Muscle layer of duodenum (tissue), 2 donors: ENCODE data around the gene SLC10A3.
A peak's percentile ranks its signal among the peaks of the same experiment; 100 is the strongest.

Experiments
- H3K27ac ChIP-seq: one replicate; pipeline ENCODE4 v1.7.0; 2013; ENCODE audit warnings: mild to moderate bottlenecking, low read length
- H3K27me3 ChIP-seq: one replicate; pipeline ENCODE4 v1.7.0; 2013; ENCODE audit warnings: low read depth, mild to moderate bottlenecking, control low read depth, low read length
- H3K36me3 ChIP-seq, 2 donors: one replicate each; pipeline ENCODE4 v1.7.0; 2013; ENCODE audit warnings: low read length in 2 of 2, control low read depth in 1 of 2, mild to moderate bottlenecking in 1 of 2; ENCODE audit not compliant: insufficient read depth in 2 of 2, control insufficient read depth in 1 of 2
- H3K4me1 ChIP-seq, 2 donors: one replicate each; pipeline ENCODE4 v1.7.0; 2013; ENCODE audit warnings: low read length in 2 of 2, mild to moderate bottlenecking in 2 of 2, control low read depth in 1 of 2, moderate library complexity in 1 of 2; ENCODE audit not compliant: insufficient read depth in 2 of 2, control insufficient read depth in 1 of 2
- H3K4me3 ChIP-seq, 2 donors: one replicate each; pipeline ENCODE4 v1.7.0; 2013; ENCODE audit warnings: low read length in 2 of 2, low read depth in 1 of 2, mild to moderate bottlenecking in 1 of 2
- H3K9me3 ChIP-seq, 2 donors: one replicate each; pipeline ENCODE4 v1.7.0; 2013; ENCODE audit warnings: low read length in 2 of 2, control low read depth in 1 of 2, mild to moderate bottlenecking in 1 of 2; ENCODE audit not compliant: control insufficient read depth in 1 of 2
- donor health status: healthy.

SLC10A3 gene

GRCh38 chrX:154469114-154469513 lies 21.3 kb downstream of the SLC10A3 start:
- H3K27ac ChIP-seq: no peak overlapping the region
- no peaks in the 10 kb centered on the region for H3K9me3 ChIP-seq
- no peaks in the 10 kb centered on the region for H3K4me1 ChIP-seq
- no peak overlapping the region for H3K4me3 ChIP-seq
- peaks cover 0 to 61% of the 10 kb centered on the region in 2 donors for H3K36me3 ChIP-seq
- H3K27me3 ChIP-seq: no peaks in the 10 kb centered on the region

DNA sequence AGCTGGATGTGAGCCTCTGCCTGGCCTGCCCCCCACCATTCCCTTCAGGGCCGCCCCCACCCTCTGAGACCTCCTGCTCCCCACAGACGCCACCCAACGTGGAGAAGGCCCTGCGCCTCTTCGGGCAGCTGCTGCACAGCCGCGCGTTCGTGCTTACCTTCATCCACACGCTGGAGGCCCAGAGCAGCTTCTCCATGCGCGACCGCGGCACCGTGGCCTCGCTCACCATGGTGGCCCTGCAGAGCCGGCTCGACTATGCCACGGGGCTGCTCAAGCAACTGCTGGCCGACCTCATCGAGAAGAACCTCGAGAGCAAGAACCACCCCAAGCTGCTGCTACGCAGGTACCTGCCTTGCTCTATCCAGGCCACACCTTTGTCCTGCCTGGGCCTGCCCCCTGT lies 22.2 kb downstream of the SLC10A3 start:
- H3K4me3 ChIP-seq: no peak overlapping the region
- H3K4me1 ChIP-seq: no peaks in the 10 kb centered on the region
- H3K27ac ChIP-seq: no peak overlapping the region
- no peaks in the 10 kb centered on the region for H3K9me3 ChIP-seq
- H3K36me3 ChIP-seq: peaks cover 0 to 59% of the 10 kb centered on the region in 2 donors
- no peaks in the 10 kb centered on the region for H3K27me3 ChIP-seq

DNA sequence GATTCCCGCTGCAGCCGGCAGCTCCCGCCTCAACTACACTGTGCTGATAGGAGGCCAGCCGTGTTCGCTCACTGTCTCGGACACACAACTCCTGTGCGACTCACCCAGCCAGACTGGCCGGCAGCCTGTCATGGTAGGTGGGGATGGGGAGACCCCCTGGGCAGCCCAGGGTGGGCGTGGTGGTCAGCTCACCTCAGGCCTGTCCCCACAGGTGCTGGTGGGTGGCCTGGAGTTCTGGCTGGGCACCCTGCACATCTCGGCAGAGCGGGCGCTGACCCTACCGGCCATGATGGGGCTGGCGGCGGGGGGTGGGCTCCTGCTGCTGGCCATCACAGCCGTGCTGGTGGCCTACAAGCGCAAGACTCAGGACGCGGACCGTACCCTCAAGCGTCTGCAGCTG lies 22.9 kb downstream of the SLC10A3 start:
- peaks cover 0 to 2% of the 10 kb centered on the region in 2 donors for H3K4me1 ChIP-seq
- H3K27me3 ChIP-seq: no peaks in the 10 kb centered on the region
- no peak overlapping the region for H3K4me3 ChIP-seq
- H3K27ac ChIP-seq: no peak overlapping the region
- no peaks in the 10 kb centered on the region for H3K9me3 ChIP-seq
- peaks cover 3 to 58% of the 10 kb centered on the region in 2 donors for H3K36me3 ChIP-seq

DNA sequence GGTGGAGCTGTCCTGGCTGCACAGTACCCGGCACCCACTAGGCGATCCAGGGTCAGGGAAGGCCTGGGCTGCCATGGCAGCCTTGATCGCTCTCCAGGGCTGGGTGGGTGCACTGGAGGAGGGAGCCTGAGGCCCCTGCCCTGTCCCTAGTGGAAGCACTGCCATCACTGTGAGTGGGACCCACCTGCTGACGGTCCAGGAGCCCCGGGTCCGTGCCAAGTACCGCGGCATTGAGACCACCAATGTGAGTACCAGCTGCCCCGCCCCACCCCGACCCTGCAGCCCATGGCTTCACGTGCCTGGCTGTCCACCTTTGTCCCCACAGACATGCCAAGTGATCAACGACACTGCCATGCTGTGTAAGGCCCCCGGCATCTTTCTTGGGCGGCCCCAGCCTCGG lies 23.5 kb downstream of the SLC10A3 start:
- no peaks in the 10 kb centered on the region for H3K9me3 ChIP-seq
- H3K27ac ChIP-seq: no peak overlapping the region
- H3K36me3 ChIP-seq: peaks cover 3 to 55% of the 10 kb centered on the region in 2 donors
- no peaks in the 10 kb centered on the region for H3K27me3 ChIP-seq
- H3K4me1 ChIP-seq: peaks cover 0 to 4% of the 10 kb centered on the region in 2 donors
- H3K4me3 ChIP-seq: no peak overlapping the region

DNA sequence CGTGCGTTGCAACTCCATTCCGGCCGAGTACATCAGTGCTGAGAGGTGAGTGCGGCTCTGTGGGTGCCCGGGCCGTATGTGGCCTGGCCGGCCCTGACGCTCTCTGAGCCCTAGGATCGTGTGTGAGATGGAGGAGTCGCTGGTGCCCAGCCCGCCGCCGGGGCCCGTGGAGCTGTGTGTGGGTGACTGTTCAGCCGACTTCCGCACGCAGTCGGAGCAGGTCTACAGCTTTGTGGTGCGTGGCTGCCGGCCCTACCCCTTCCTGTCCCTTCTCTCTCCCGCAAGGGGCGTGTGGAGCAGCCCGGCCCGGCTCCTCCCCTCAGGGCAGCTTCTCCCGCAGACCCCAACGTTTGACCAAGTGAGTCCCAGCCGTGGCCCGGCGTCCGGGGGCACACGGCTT lies 24.4 kb downstream of the SLC10A3 start:
- Histone ChIP-seq H3K4me3 (no peak overlapping the region), H3K9me3 (no peaks in the 10 kb centered on the region), H3K4me1 (peaks cover 0 to 4% of the 10 kb centered on the region in 2 donors), H3K36me3 (peaks cover 3 to 47% of the 10 kb centered on the region in 2 donors), H3K27ac (no peak overlapping the region), H3K27me3 (no peaks in the 10 kb centered on the region)

DNA sequence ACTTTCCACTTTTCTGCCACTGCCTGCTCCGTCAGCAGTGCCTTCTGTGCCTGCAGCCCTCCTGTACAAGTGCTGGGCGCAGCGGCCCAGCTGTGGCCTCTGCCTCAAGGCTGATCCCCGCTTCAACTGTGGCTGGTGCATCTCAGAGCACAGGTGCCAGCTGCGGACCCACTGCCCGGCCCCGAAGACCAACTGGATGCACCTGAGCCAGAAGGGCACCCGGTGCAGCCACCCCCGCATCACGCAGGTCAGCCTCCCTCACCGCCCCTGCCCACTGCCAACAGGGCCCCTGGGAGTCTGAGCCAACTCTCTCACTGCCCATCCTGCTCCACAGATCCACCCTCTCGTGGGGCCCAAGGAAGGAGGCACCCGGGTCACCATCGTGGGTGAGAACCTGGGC lies 24.8 kb downstream of the SLC10A3 start:
- Histone ChIP-seq H3K27me3 (no peaks in the 10 kb centered on the region), H3K4me1 (peaks cover 0 to 4% of the 10 kb centered on the region in 2 donors), H3K36me3 (peaks cover 3 to 46% of the 10 kb centered on the region in 2 donors), H3K4me3 (no peak overlapping the region), H3K27ac (no peak overlapping the region), H3K9me3 (no peaks in the 10 kb centered on the region)

DNA sequence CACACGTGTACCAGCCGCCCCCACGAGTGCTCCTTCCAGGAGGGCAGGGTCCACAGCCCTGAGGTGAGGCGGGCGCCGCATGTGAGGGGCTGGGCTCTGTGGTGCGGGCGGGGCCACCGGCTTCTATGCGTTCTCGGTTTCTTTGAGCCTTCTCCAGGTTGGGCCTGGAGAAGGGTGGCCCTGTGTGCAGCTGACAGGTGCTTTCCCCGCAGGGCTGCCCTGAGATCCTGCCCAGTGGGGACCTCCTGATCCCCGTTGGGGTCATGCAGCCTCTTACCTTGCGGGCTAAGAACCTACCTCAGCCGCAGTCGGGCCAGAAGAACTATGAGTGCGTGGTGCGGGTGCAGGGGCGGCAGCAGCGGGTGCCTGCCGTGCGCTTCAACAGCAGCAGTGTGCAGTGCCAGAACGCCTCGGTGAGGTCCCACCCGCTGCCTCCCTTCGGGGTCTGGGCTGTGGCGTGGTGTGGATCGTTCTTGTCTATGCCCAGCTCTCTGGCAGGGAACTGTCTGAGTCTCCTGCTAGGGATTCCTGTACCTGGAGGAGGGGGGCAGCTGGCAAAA lies 25.5 kb downstream of the SLC10A3 start:
- Histone ChIP-seq H3K4me3 (no peak overlapping the region), H3K4me1 (peaks cover 0 to 7% of the 10 kb centered on the region in 2 donors), H3K27me3 (no peaks in the 10 kb centered on the region), H3K36me3 (peaks cover 3 to 39% of the 10 kb centered on the region in 2 donors), H3K27ac (no peak overlapping the region), H3K9me3 (no peaks in the 10 kb centered on the region)

- H3K4me3 ChIP-seq: no peak overlapping the region
- no peaks in the 10 kb centered on the region for H3K9me3 ChIP-seq
- no peak overlapping the region for H3K27ac ChIP-seq
- H3K36me3 ChIP-seq: peaks cover 3 to 28% of the 10 kb centered on the region in 2 donors
- peaks cover 0 to 11% of the 10 kb centered on the region in 2 donors for H3K4me1 ChIP-seq
- H3K27me3 ChIP-seq: no peaks in the 10 kb centered on the region
These were observed 26.7 kb downstream of the SLC10A3 start for GRCh38 chrX:154463611-154464220.

DNA sequence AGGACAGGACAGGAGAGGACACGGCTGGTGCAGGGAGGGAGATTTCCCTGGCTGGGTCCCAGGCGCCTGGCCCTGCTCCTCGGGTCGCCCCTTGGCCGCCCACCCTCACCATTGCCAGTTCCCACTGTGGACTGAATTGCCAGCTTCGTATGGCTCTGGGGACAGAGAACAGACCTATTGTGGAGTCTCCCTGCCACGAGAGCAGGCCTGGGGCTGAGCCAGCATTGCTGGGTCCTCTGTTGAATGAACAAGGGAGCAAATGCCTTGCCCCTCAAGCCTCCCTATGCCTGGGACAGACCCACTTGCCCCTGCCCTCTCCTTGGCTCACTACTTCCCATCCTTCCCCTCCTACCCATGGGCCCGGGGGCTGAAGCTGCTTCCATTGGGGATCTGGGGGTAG lies 28.0 kb downstream of the SLC10A3 start:
- H3K36me3 ChIP-seq: peaks cover 3 to 23% of the 10 kb centered on the region in 2 donors
- H3K4me3 ChIP-seq: no peak overlapping the region
- H3K27me3 ChIP-seq: no peaks in the 10 kb centered on the region
- no peaks in the 10 kb centered on the region for H3K9me3 ChIP-seq
- no peak overlapping the region for H3K27ac ChIP-seq
- peaks cover 0 to 11% of the 10 kb centered on the region in 2 donors for H3K4me1 ChIP-seq

GRCh38 chrX:154460326-154460725 lies 30.1 kb downstream of the SLC10A3 start:
- Histone ChIP-seq H3K27me3 (no peaks in the 10 kb centered on the region), H3K4me1 (peaks cover 0 to 11% of the 10 kb centered on the region in 2 donors), H3K4me3 (no peak overlapping the region), H3K36me3 (peaks cover 3 to 8% of the 10 kb centered on the region in 2 donors), H3K9me3 (no peaks in the 10 kb centered on the region), H3K27ac (no peak overlapping the region)

DNA sequence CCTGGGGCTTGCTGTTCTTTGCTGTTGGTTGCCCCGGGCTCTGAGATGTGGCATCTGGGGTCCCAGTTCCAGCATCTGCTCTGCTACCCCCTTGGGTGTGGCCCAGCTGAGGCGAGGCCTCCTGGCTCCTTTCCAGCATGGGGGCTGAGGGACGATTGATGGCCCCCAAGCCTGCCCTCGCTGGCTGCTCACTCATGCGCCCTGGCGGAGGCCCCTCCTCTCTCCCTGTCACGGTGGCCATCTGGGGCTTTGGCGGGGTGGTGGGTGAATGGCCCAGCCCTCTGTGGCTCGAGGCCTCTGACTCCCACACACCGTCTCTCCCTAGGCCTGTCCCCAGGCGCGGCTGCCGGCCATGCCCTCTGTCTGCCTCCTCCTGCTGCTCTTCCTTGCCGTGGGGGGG lies 30.6 kb downstream of the SLC10A3 start:
- Histone ChIP-seq H3K4me1 (peaks cover 0 to 11% of the 10 kb centered on the region in 2 donors), H3K27ac (no peak overlapping the region), H3K36me3 (peaks cover 3 to 4% of the 10 kb centered on the region in 2 donors), H3K4me3 (peak overlapping the region in 1 of 2 donors; percentile 66), H3K9me3 (no peaks in the 10 kb centered on the region), H3K27me3 (no peaks in the 10 kb centered on the region)
